HepG2 (cell line): ENCODE results near the gene RAD23A. TPM values are rescaled to one million over a fixed set of nuclear protein-coding genes. Genes with fewer than 3 reads are reported as not detected.

Source experiments
- ASH2L ChIP-seq: fragments of 300-600, 200-600 bp; sonication (generic); IDR thresholded peaks from 2 replicates; pipeline ENCODE4 v1.7.0; 2017; ENCODE audit warnings: low read depth, mild to moderate bottlenecking, moderate library complexity, mixed read lengths, low read length; ENCODE audit not compliant: insufficient read length
- ELF3 ChIP-seq: IDR thresholded peaks from 2 replicates; pipeline ENCODE4 v1.6.1; 2016; ENCODE audit warnings: missing genetic modification reagents, missing compliant biosample characterization
- FOXA3 ChIP-seq: IDR thresholded peaks from 2 replicates; pipeline ENCODE4 v1.6.1; 2016; ENCODE audit warnings: missing genetic modification reagents, missing compliant biosample characterization
- FOXC1 ChIP-seq: sonication (generic); formaldehyde crosslinking; IDR thresholded peaks from 2 replicates; pipeline ENCODE4 v1.8.0; 2022; ENCODE audit warnings: mild to moderate bottlenecking, missing genetic modification reagents, borderline replicate concordance
- HMGA1 ChIP-seq: sonication (generic); formaldehyde crosslinking; conservative IDR thresholded peaks from 2 replicates; pipeline ENCODE4 v1.4.0; 2020; ENCODE audit warnings: missing genetic modification reagents
- HOXD1 ChIP-seq: sonication (generic); formaldehyde crosslinking; IDR thresholded peaks from 2 replicates; pipeline ENCODE4 v1.5.0; 2020; ENCODE audit warnings: missing genetic modification reagents
- NBN ChIP-seq: fragments of 450-650 bp; conservative IDR thresholded peaks from 2 replicates; pipeline ENCODE4 v1.6.1; 2017
- SOX6 ChIP-seq, 2 experiments: fragments of 450-650 bp in 1 of 2; sonication (generic) in 1 of 2; formaldehyde crosslinking in 1 of 2; IDR thresholded peaks; 2 replicates each; pipeline versions ENCODE4 v1.4.0 to v1.6.1; 2017 to 2020; ENCODE audit warnings: antibody characterized with exemption in 1 of 2, mild to moderate bottlenecking in 1 of 2, missing genetic modification reagents in 1 of 2
- TAF15 ChIP-seq: fragments of 200-400 bp; formaldehyde crosslinking; IDR thresholded peaks from one replicate; pipeline ENCODE4 v1.6.1; 2018; ENCODE audit warnings: mild to moderate bottlenecking, low read depth, low read length; ENCODE audit not compliant: poor library complexity, severe bottlenecking
- XRCC5 ChIP-seq: fragments of 200-400 bp; formaldehyde crosslinking; optimal IDR thresholded peaks from 2 replicates; pipeline ENCODE3; 2017; ENCODE audit warnings: mild to moderate bottlenecking, low read length
- ZNF101 ChIP-seq: sonication (generic); formaldehyde crosslinking; IDR thresholded peaks from 2 replicates; pipeline ENCODE4 v1.4.0; 2020; ENCODE audit warnings: mild to moderate bottlenecking, low read depth, missing genetic modification reagents, borderline replicate concordance
- ZNF260 ChIP-seq: sonication (generic); formaldehyde crosslinking; IDR thresholded peaks from 2 replicates; pipeline ENCODE4 v1.4.0; 2020; ENCODE audit warnings: missing genetic modification reagents, low read depth, mild to moderate bottlenecking, borderline replicate concordance
- ZNF530 ChIP-seq: sonication (generic); formaldehyde crosslinking; IDR thresholded peaks from 2 replicates; pipeline ENCODE4 v1.5.0; 2020; ENCODE audit warnings: low read depth, mild to moderate bottlenecking, missing genetic modification reagents
- ZNF549 ChIP-seq: sonication (generic); formaldehyde crosslinking; IDR thresholded peaks from 2 replicates; pipeline ENCODE4 v1.5.0; 2020; ENCODE audit warnings: missing genetic modification reagents
- ZNF572 ChIP-seq: sonication (generic); formaldehyde crosslinking; IDR thresholded peaks from 2 replicates; pipeline ENCODE4 v1.5.1; 2020; ENCODE audit warnings: mild to moderate bottlenecking, missing genetic modification reagents
- ZNF672 ChIP-seq: sonication (generic); formaldehyde crosslinking; IDR thresholded peaks from 2 replicates; pipeline ENCODE4 v1.8.1; 2022; ENCODE audit warnings: missing genetic modification reagents
- ZNF766 ChIP-seq: sonication (generic); formaldehyde crosslinking; IDR thresholded peaks from 2 replicates; pipeline ENCODE4 v1.5.0; 2020; ENCODE audit warnings: missing genetic modification reagents, borderline replicate concordance
- ZSCAN20 ChIP-seq: sonication (generic); formaldehyde crosslinking; IDR thresholded peaks from 2 replicates; pipeline ENCODE4 v1.4.0; 2020; ENCODE audit warnings: missing genetic modification reagents, mild to moderate bottlenecking, borderline replicate concordance
- polyA plus RNA-seq, 8 experiments: library from polyadenylated mRNA; depleted of rRNA in 3 of 8; stranded (reverse) in 7 of 8; unstranded in 1 of 8; fragments of >200 nt; fragmentation: Illumina TruSeq in 4 of 8; extraction: Trizol in 4 of 8; gene quantifications; 2 replicates each; pipeline versions ENCODE4 v1.2.1 to v1.2.3, GENCODE V29; 2011 to 2016; ENCODE audit warnings: low read depth in 4 of 8, missing spikeins in 1 of 8, mixed read lengths in 1 of 8; ENCODE audit not compliant: insufficient read depth in 1 of 8
- total RNA-seq, 5 experiments: library from RNA; depleted of rRNA; stranded (reverse); fragments of >200 nt; fragmentation: Illumina TruSeq; extraction: Trizol; gene quantifications; 2 replicates each; pipeline ENCODE4 v1.2.3, GENCODE V29; 2016; ENCODE audit warnings: low read depth in 1 of 5
- TF ChIP-seq, protein P1 (sequence below): sonication (generic); formaldehyde crosslinking; conservative IDR thresholded peaks from 2 replicates; pipeline ENCODE4 v1.8.0; 2022; ENCODE audit warnings: low read depth, missing genetic modification reagents
- TF ChIP-seq, protein P2 (sequence below): sonication (generic); formaldehyde crosslinking; IDR thresholded peaks from 2 replicates; pipeline ENCODE4 v1.8.0; 2022; ENCODE audit warnings: missing genetic modification reagents, mild to moderate bottlenecking, borderline replicate concordance

The RAD23A gene
- total and polyA plus RNA-seq, 2 of the 13 experiments (the other 11 are each of a cell fraction or from before 2014, with no cell fraction given), result 42.5 to 54.2 TPM

DNA sequence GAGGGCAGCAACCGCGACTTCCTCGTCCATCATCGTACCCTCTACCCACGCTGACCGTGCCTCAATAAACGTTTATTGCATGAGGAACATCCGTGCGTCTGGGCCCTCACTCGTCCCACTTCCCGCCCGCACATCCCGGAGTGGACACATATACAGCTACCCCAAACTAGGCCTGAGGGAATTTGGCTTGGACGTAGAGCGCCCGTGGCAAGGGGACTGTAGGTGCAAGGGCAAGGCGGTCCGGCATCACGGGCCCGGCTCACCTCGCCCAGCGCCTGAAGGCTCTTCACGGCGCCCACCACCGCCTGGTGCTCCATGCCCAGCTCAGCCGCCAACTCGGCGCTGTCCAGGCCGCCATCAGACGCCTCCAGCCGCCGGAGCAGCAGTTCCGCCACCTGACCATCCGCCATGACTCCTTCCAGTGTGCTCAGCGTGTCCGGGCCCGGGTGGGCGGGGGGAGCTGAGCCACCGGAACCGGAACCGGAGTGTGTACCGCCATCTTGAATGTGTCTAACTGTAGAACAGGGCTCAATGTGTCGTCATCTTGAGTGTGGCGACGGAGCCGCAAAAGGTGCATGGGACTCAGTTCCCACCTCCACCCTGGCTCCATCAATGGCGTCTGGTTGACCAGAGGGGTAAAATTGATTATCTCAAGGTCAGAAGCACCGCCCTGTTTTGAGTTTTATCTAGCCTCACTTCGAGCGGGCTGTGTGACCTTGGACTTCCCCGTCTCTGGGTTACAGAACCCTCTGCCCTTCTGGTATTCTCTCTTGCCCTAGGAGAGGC is 12.2 kb upstream of the RAD23A start, which contains the start of gene FARSA (continued):
- TF ChIP-seq ZNF572 (CRISPR knock-in tag) (no peak), HOXD1 (CRISPR knock-in tag) (no peak), HMGA1 (CRISPR knock-in tag) (no peak), FOXC1 (CRISPR knock-in tag) (peak; percentile 34), SOX6 (IDR thresholded peaks at IDR 0.05) (no peak), SOX6 (CRISPR knock-in tag; IDR thresholded peaks at IDR 0.05) (peak; percentile 54; the same call in 1 of the 2 replicates), ZNF101 (CRISPR knock-in tag) (no peak), ASH2L (peak; percentile 57), TAF15 (no peak), ZNF672 (no peak), NBN (no peak), ELF3 (peak; percentile 73), ZNF766 (CRISPR knock-in tag) (no peak), XRCC5 (peak; percentile 69), ZSCAN20 (CRISPR knock-in tag) (no peak), ZNF260 (CRISPR knock-in tag) (0 out of 2 replicates have a peak, but pooled peaks have one; percentile 55), ZNF549 (CRISPR knock-in tag) (no peak), FOXA3 (CRISPR knock-in tag) (peak; percentile 73), ZNF530 (CRISPR knock-in tag) (0 out of 2 replicates have a peak, but pooled peaks have one; percentile 27)
- TF ChIP-seq, protein P1, sequence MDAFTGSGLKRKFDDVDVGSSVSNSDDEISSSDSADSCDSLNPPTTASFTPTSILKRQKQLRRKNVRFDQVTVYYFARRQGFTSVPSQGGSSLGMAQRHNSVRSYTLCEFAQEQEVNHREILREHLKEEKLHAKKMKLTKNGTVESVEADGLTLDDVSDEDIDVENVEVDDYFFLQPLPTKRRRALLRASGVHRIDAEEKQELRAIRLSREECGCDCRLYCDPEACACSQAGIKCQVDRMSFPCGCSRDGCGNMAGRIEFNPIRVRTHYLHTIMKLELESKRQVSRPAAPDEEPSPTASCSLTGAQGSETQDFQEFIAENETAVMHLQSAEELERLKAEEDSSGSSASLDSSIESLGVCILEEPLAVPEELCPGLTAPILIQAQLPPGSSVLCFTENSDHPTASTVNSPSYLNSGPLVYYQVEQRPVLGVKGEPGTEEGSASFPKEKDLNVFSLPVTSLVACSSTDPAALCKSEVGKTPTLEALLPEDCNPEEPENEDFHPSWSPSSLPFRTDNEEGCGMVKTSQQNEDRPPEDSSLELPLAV (CRISPR knock-in tag), result no peak
- TF ChIP-seq, protein P2, sequence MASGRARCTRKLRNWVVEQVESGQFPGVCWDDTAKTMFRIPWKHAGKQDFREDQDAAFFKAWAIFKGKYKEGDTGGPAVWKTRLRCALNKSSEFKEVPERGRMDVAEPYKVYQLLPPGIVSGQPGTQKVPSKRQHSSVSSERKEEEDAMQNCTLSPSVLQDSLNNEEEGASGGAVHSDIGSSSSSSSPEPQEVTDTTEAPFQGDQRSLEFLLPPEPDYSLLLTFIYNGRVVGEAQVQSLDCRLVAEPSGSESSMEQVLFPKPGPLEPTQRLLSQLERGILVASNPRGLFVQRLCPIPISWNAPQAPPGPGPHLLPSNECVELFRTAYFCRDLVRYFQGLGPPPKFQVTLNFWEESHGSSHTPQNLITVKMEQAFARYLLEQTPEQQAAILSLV, result peak; percentile 73; the same call in 1 of the 2 replicates
